GM19328 (cell line): ENCODE data around the gene TRDN.
"Not testable (repeated sequence)": the region's sequence is repeated elsewhere in the genome, so short reads cannot be mapped to it uniquely, and the experiment has no call there.

ENCODE experiments used
- ATAC-seq: cut with Tn5 transposase; IDR thresholded peaks from one replicate; pipeline ENCODE4 v1.9.1; 2021; ENCODE audit warnings: mild to moderate bottlenecking, moderate library complexity; ENCODE audit not compliant: unreplicated experiment

The TRDN gene

DNA sequence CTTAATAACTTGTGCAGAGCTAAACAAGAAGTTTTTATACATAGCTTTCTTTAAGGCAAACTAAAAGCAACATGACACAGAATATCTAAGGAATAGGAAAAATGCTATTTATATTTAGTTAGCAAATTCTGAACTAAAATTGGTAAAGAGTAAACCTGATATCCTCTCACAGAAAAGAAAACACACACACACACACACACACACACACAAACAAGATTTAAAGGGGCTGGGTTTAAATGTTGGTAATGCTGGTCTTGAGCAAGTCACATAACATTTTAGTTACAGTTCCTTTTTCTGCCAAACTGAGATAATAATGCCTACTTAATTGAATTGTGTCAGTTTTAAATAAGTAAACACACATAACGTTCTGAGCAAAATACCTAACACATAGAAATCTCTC, 1.6 kb downstream of the TRDN start:
- no peak for ATAC-seq

- no peak for ATAC-seq
Measured at GRCh38 chr6:123632641-123633040, 4.1 kb downstream of the TRDN start.

DNA sequence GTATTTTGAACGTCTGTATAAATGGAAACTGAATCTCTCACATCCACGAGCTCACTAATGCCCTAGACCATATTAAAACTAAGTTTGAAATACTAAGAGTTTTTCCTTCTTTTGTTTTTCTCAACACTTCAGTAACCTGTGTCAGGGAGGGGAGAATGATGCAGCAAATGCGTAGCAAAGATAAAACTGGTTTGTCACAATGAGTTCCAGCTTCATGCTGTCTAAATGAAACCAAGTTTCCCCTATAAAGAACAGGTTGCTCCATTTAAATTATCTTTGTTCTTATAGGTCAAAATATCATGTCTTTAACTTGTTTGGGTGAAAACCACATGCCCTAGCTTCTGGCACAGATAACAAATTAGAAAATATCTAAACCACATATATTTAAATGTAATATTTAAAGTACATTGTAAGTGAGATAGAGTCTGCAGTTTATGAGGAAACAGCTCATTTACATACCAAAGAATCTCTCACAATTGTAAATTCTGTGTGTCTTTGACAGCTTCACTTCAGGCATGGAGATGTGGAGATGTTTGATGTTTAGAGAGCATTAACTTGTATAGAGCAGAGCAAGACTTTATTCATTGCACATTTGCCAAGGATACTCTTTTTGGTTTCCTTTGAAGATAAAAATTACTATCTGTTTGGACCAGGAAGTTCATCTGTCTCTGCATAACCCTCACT, 7.3 kb downstream of the TRDN start:
- no peak for ATAC-seq

GRCh38 chr6:123625696-123626095, 11.1 kb downstream of the TRDN start:
- no peak for ATAC-seq

DNA sequence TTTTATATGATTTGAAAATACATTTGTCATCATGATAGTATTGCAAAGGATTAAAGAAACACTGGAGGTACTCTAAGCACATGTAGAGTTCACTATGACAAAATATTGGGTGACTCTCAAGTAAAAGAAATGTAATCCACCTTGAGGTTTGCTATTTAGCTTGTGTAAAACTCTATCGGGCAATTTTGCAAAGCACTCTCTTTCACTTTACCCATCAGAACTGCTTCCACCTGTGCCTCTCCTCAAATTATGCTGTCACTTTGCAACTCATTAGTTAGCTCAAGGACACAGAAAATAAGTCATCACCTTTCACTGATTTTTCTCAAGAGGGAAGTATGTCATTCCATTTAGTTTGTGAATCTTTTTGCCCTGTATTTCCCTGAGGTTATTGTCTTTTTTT, 14.0 kb downstream of the TRDN start:
- no peak for ATAC-seq

GRCh38 chr6:123619156-123619555, 17.6 kb downstream of the TRDN start:
- no peak for ATAC-seq

- no peak for ATAC-seq
Measured at GRCh38 chr6:123616942-123617341, 19.8 kb downstream of the TRDN start.

DNA sequence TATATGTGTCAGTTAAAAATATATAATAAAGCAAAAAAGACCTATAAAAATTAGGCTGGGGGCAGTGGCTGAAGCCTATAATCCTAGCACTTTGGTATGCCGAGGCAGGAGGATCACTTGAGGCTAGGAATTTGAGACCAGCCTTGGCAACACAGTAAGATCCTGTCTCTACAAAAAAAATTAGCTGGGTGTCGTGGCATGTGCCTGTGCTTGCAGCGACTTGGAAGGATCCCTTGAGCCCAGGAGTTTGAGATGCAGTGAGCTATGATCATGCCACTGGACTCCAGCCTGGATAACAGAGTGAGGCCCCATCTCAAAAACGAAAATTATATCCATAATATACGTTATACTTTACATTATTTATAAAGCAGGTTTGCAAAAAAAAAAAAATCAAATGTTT, 20.7 kb downstream of the TRDN start:
- ATAC-seq: no peak

DNA sequence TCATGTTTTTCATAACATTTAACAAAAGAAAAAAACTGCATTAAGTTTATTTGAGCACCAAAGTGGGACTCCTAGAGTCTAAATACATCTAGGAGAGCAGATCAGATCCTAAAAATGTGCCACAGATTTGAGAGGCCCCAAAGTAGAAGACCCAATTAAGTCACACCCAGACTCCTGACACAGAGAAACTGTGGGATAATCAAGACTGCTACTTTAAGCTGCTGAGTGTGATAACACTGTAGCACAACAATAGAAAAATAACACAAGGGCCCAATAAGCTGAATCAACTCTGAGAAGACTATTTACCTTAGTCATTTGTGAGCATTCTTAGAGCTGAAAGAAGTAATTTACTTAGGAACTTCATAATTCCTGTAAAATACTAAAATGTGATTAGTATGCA, 26.0 kb downstream of the TRDN start:
- no peak for ATAC-seq

- ATAC-seq: no peak
Measured at GRCh38 chr6:123604067-123604466, 32.7 kb downstream of the TRDN start.

GRCh38 chr6:123598011-123598410, 38.7 kb downstream of the TRDN start:
- no peak for ATAC-seq

DNA sequence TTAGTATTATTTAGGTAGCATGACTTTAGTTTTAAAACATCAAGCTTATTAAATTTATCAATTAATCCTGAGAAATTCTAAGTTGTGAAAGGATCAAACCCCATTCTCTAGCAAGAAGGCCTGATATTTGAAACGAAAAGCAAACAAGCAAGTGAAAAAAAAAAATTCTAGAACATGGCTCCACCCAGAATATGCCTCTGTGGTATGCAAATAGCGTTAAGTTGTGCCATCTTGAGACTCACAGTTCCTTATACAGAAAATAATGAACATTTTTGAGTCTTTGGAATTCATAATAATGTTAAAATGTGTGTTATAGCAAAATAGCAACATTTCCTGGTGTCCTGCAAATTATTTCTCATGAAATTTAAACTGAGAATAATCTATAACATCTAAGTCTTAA, 42.0 kb downstream of the TRDN start:
- no peak for ATAC-seq

- ATAC-seq: no peak
Measured at GRCh38 chr6:123592426-123592825, 44.3 kb downstream of the TRDN start.

GRCh38 chr6:123589973-123590372, 46.8 kb downstream of the TRDN start:
- no peak for ATAC-seq

- no peak for ATAC-seq
Measured at GRCh38 chr6:123589317-123589716, 47.4 kb downstream of the TRDN start.

GRCh38 chr6:123588546-123588895, 48.2 kb downstream of the TRDN start:
- no peak for ATAC-seq

DNA sequence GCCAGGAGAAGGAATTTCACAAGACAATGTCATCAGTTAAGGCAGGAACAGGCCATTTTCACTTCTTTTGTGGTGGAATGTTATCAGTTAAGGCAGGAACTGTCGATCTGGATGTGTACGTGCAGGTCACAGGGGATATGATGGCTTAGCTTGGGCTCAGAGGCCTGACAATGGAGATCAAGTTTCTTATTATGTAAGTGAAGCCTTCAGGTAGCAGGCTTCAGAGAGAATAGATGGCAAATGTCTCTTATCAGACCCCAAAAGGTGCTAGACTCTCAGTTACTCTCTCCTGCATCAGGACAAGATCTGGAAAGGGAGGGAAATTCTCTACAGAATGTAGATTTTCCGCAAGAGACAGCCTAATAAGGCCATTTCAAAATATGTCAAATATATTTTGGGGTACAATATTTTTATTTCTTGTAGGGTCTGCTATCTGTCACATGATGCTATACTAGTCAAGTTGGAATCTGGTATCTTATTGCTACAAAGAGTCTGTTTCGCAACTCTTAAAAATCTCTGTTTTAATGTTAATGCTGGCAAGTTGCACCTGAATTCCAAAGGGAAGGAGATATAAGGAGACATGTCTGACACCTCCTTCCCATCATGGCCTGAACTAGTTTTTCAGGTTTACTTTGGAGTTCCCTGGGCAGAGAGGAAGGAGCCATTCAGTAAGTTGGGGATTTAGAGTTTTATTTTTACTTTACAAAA, 48.8 kb downstream of the TRDN start:
- ATAC-seq: no peak

GRCh38 chr6:123587407-123587806, 49.3 kb downstream of the TRDN start:
- not testable (repeated sequence) for ATAC-seq

DNA sequence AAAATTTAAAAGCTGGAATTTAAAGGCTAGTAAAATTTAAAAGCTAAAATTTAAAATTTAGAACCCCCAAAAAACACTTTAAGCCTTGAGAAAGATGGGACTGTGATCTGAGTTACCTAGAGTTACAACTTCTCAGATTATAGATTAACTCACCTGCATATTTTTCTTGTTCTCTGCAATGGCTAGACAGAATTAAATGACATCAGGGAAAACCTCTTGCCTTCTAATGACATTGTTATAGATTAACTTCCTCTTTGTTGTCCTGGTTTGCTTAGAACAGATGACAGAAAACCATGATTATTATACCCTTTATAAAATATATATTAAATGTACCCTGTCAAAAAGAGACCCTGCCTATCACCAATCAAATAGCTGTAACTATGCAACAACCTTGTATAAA, 56.4 kb downstream of the TRDN start:
- no peak for ATAC-seq

DNA sequence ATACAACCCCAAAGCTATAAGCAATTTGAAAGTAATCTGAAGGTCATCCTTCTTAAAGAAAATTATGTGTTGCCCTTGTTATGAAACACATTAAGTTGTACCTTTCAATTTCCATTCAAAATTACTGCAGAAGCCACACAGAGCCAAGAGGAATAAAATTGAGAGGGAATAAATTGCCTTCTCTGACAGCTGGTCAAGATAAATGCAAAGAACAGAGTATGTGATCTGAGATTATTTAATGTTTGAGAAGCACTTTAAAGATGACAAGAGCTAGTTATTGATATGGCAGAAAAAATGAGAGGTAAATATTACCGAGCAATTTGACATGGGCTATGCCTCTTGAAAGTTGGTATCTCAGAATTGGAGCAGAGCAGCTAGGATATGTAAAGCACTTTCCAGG, 61.6 kb downstream of the TRDN start:
- ATAC-seq: no peak

GRCh38 chr6:123570813-123571684, 65.7 kb downstream of the TRDN start:
- no peak for ATAC-seq

DNA sequence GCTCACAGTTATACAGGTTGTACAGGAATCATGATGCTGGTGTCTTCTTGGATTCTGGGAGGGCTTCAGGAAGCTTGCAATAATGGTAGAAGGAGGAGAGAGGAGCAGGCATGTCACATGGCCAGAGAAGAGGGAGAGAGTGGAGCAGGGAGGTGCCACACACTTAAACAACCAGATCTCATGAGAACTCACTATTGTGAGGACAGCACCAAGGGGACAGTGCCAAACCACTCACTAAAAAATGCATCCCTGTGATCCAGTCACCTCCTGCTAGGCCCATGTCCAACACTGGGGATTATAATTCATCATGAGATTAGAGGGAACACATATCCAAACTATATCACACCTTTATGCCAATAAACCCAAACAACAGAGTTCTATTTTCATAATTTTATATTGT, 67.2 kb downstream of the TRDN start:
- ATAC-seq: no peak
